Skeletal muscle satellite cell (primary cell): ENCODE measurements around the gene HAUS7.

Experiments
- H3K27me3 ChIP-seq: 2 replicates; pipeline ENCODE4 v1.7.0; 2013; ENCODE audit warnings: low read length; ENCODE audit not compliant: control insufficient read depth, insufficient read depth
- H3K36me3 ChIP-seq: 2 replicates; pipeline ENCODE4 v1.7.0; 2013; ENCODE audit warnings: mild to moderate bottlenecking, control low read depth, low read length; ENCODE audit not compliant: insufficient read depth
- H3K4me1 ChIP-seq: 2 replicates; pipeline ENCODE4 v1.7.0; 2013; ENCODE audit warnings: low read length; ENCODE audit not compliant: control insufficient read depth, insufficient read depth
- H3K4me2 ChIP-seq: 2 replicates; pipeline ENCODE4 v1.7.0; 2013; ENCODE audit warnings: mild to moderate bottlenecking, low read length
- H3K4me3 ChIP-seq: 2 replicates; pipeline ENCODE4 v1.7.0; 2013; ENCODE audit warnings: low read length
- H3K9ac ChIP-seq: 2 replicates; pipeline ENCODE4 v1.7.0; 2013; ENCODE audit warnings: mild to moderate bottlenecking, low read depth, low read length, moderate library complexity
- H3K9me3 ChIP-seq: replicated peaks from 2 replicates; pipeline ENCODE4 v1.7.0; 2013; ENCODE audit warnings: mild to moderate bottlenecking, control low read depth, low read length

The HAUS7 gene

DNA sequence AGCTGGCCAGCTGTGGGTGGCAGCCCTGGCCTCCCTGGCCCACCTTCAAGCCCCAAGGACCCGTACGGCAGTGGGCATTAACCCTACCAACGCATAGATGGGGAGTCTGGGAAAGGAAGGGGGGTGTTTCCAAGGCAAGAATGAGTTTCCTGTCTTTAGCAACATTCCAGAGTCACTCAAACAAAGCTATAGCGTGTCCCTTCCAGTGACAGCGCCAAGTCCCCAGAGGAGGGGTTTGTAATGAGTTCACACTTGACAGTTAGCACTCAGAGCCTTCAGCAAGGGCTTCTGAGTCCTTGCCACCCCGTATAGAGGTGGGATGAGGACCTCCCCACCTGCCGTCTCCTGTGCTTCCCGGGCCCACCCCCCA is 26.2 kb upstream of the HAUS7 start:
- no peaks in the 10 kb centered on the region for H3K27me3 ChIP-seq
- H3K36me3 ChIP-seq = no peaks in the 10 kb centered on the region
- no peak overlapping the region for H3K4me3 ChIP-seq
- no peak overlapping the region for H3K9ac ChIP-seq
- no peaks in the 10 kb centered on the region for H3K9me3 ChIP-seq
- peaks cover 13% of the 10 kb centered on the region for H3K4me1 ChIP-seq
- peak overlapping the region; percentile 11 for H3K4me2 ChIP-seq

DNA sequence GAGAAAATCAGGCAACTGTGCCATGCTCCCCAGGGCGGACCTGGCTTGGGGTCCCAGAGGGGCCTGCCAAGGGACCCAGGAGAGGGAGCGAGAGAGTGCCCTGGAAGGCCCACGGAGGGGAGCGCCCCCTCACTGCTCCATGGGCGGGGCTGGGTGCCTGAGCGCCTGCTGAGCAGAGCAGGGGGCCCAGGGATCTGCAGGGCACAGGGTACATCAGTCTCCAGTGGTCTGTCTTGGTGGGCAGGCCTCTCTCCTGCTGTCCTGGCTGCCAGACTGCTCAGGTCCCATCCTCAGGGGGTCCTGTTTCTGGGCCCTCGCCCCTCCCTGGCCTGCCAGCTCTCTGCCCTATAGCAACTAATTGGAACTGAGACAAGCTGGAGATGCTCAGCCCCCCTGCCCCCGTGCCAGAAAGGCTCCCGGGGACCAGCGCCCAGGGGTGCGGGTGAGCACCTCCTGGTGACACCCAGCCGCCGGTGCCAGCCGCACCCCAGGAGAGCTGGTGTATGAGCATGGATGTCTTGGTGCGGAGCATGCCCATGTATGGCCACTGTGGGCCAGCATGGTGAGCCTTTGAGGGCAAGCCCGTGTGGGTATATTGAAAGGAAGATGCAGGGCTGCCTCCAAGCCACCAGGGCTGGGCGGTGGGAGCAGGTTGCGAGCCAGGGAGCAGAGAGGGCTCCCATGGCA is 25.7 kb upstream of the HAUS7 start:
- no peaks in the 10 kb centered on the region for H3K36me3 ChIP-seq
- H3K9me3 ChIP-seq = no peaks in the 10 kb centered on the region
- no peaks in the 10 kb centered on the region for H3K27me3 ChIP-seq
- peaks cover 13% of the 10 kb centered on the region for H3K4me1 ChIP-seq
- no peak overlapping the region for H3K4me3 ChIP-seq
- H3K9ac ChIP-seq = no peak overlapping the region
- peak overlapping the region; percentile 90 for H3K4me2 ChIP-seq

DNA sequence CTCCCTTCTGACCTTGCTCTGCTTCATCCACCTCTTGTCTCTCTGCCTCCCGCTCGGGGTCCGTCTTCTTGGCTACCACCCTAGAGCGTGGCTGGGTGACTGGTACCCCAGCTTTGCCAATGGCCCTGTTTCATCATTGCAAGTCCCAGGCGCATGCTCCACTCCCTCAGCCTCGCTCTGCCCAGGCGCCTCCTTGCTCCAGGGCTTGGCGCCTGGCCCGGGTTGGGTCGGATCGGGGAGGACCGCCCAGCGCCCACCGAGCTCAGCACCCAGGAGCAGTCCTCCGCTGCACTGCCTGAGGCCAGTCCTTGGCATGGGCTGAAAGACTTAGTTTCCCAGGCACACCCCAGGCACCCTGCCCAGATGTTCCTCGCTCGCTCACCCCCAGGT is 25.0 kb upstream of the HAUS7 start:
- Histone ChIP-seq H3K4me2 (peak overlapping the region; percentile 90), H3K4me1 (peaks cover 13% of the 10 kb centered on the region), H3K4me3 (peak overlapping the region; percentile 68), H3K9ac (no peak overlapping the region), H3K9me3 (no peaks in the 10 kb centered on the region), H3K36me3 (no peaks in the 10 kb centered on the region), H3K27me3 (no peaks in the 10 kb centered on the region)

DNA sequence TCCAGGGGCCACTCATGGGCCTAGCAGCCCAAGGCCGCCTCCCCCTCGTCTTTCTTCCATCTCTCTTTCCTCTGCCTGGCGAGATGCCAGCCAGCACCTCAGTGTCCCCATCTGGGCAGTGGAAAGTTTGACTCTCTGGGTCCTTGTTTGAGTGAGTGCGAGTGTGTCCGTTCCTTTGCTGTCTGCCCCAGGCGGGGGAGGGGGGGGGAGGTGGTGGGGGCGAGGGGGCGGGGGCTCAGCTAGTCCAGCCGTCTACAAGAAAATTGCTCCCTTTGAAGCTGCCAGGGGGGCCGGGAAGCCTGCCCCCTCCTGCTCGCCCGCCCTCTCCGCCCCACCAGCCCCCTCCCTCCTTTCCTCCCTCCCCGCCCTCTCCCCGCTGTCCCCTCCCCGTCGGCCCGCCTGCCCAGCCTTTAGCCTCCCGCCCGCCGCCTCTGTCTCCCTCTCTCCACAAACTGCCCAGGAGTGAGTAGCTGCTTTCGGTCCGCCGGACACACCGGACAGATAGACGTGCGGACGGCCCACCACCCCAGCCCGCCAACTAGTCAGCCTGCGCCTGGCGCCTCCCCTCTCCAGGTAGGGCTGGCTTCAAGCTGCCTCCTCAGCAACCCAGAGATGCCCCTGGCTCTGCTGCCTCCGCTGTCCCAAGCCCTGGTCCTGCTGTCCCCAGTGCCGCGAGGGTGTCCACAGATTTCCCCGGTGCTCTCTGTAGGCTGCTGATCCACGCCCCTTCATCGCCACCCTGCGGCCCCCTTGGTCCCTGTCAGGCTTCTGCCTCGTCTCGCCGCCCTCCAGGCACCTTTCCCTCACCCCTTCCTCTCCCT is 24.4 kb upstream of the HAUS7 start, which contains the start of gene BGN:
TSS of gene BGN (plus strand) at position 440 of the 821 bp plus-strand sequence. CDS start 9,652 bp downstream, outside the sequence.
- Histone ChIP-seq H3K9ac (no peak within 1 kb of the TSS), H3K36me3 (no peaks in the 10 kb centered on the region), H3K4me1 (peaks cover 13% of the 10 kb centered on the region), H3K4me3 (peak within 1 kb of the TSS; percentile 68), H3K4me2 (peak within 1 kb of the TSS; percentile 90), H3K27me3 (no peaks in the 10 kb centered on the region), H3K9me3 (no peaks in the 10 kb centered on the region)

DNA sequence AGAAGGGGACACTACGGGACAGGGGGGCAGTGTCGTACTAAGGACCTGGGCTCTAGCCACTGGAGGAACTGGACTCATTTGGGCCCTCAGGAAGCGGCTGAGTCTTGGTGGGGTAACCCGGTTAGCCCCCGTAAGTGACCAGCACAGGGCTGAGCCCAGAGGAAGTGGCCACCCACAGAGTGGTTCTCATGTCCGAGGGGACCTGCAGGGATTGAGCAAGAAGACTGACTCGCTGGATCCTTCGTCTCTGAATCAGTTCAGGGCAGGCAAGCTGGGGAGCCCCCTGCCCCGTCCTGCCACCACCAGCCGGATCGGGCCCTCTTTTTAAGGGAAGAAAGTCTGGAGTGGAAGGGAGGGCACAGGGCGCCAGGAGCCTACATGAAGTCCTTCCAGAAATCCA is 23.7 kb upstream of the HAUS7 start:
- Histone ChIP-seq H3K9me3 (no peaks in the 10 kb centered on the region), H3K4me2 (peak overlapping the region; percentile 54), H3K9ac (no peak overlapping the region), H3K36me3 (no peaks in the 10 kb centered on the region), H3K4me3 (no peak overlapping the region), H3K4me1 (peaks cover 13% of the 10 kb centered on the region), H3K27me3 (no peaks in the 10 kb centered on the region)

DNA sequence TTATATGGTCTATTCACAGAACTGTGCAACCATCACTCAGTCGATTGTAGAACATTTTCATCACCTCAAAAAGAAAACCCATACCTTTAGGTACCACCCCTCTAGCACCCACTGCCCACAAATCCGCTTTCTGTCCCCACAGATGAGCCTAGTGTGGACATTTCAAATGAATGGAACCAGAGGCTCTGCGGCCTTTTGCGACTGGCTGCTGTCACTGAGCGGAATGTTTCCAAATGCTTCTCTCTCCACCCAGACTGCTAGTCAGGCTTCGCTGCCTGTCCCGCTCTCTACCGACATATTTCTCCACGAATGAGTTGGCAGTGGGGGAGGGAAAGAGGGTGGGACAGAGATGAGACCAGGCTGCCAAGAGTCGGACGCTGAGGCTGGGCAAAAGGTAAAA is 22.7 kb upstream of the HAUS7 start:
- Histone ChIP-seq H3K9ac (no peak overlapping the region), H3K36me3 (no peaks in the 10 kb centered on the region), H3K4me3 (no peak overlapping the region), H3K27me3 (no peaks in the 10 kb centered on the region), H3K9me3 (no peaks in the 10 kb centered on the region), H3K4me2 (no peak overlapping the region), H3K4me1 (peaks cover 19% of the 10 kb centered on the region)

DNA sequence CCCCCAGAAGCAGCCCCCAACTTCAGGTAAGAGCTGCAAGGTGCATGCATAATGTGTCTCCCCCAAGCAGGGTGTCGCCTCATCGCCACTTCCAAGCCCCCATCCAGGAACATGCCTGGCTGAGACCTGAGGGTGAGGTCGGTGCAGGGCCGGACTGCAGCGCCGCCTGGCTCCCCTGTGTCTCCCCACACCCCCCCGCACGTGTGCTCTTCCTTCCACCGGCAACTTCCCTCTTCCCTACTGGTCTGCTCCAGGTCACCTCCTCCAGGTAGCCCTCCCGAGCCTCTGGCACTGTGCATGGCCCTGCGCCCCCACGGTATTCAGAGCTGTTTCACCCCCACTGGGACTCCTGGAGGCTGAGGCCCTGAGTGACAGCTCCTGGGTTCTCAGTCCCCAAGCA is 22.2 kb upstream of the HAUS7 start:
- Histone ChIP-seq H3K9me3 (no peaks in the 10 kb centered on the region), H3K4me1 (peaks cover 24% of the 10 kb centered on the region), H3K9ac (no peak overlapping the region), H3K4me3 (no peak overlapping the region), H3K36me3 (no peaks in the 10 kb centered on the region), H3K27me3 (no peaks in the 10 kb centered on the region), H3K4me2 (no peak overlapping the region)

DNA sequence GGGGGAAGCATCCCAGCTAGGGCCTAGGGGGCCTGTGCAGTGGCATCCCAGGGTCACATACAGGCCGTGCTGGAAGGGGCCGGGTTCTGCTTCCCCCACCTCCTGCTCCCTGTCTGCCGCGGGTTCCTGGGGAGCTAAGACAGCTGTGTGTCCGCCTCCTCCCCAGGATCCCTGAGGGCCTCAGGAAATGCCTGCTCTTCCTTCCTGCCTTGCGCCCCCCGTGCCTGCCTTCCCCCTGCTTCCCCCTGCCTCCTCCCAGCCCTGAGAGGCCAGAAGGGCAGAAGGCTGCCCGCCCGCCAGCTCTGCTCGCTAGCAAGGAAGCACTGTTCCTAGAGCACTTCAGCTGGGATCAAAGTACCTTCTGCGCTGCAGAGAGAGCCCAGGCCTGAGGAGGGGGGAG is 21.5 kb upstream of the HAUS7 start:
- H3K4me3 ChIP-seq = no peak overlapping the region
- H3K36me3 ChIP-seq = no peaks in the 10 kb centered on the region
- no peaks in the 10 kb centered on the region for H3K27me3 ChIP-seq
- H3K9me3 ChIP-seq = no peaks in the 10 kb centered on the region
- H3K9ac ChIP-seq = no peak overlapping the region
- peaks cover 28% of the 10 kb centered on the region for H3K4me1 ChIP-seq
- no peak overlapping the region for H3K4me2 ChIP-seq

DNA sequence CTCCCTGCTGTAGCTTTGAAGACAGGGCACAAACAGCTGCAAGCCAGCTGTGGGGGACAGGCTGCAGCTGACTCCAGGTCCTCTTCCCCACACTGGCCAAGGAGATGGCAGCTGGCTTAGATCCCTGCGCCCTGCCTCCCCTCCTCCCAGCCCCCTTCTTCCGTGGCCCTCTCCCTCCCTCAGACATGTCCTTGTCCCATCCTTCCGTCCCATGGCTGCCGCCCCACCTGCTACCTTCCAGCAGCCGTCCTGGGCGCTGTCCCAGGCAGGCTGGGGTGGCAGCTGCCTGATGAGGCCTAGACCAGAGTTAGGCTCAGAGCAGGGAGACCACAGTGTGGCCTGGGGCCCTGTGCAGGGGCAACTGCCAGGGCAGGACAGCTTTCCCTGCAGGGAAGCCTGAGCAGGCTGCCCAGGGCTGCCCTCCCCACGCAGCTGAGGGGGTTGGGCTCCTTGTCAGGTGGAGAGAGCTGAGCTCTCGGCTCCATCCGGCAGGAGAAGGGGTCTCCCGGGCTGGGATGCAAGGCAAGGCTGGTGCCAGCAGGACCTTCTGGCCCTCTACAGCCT is 21.1 kb upstream of the HAUS7 start:
- Histone ChIP-seq H3K4me1 (peaks cover 28% of the 10 kb centered on the region), H3K36me3 (no peaks in the 10 kb centered on the region), H3K27me3 (no peaks in the 10 kb centered on the region), H3K4me2 (no peak overlapping the region), H3K4me3 (no peak overlapping the region), H3K9ac (no peak overlapping the region), H3K9me3 (no peaks in the 10 kb centered on the region)

DNA sequence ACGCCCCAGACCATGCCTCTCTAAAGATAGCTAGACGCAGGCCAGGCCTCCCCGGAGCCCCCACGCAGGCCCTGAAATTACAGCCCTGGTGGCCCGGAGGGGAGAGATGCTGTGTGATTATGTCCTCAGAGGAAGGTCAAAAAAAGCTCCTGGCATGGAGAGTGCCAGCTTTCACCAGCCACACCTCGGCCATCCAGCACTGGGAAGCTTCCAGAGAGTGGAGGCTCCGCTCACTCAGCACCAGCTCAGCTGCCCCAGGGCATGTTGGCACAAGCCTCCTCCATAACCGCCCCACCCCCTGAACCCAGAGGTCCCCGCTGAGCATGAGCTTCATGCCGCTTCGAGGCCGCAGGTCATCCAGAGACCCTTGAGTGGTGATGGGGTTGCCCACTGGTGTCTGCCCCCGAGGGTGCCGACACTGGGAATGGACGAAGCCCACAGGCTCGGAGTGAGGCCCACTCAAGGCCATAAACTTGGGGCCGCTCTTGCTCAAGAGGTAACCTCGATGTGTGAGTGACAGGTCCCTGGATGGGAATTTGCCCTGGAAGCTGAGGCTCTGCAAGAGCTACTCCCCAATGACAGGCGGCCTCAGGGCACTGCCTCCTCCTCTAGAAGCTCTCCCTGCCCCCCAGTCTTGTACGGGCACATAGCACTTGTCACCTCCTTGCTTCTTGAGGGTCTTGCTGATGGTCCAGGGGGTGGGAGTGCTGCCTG is 20.0 kb upstream of the HAUS7 start:
- no peaks in the 10 kb centered on the region for H3K9me3 ChIP-seq
- H3K4me1 ChIP-seq = peaks cover 27% of the 10 kb centered on the region
- no peak overlapping the region for H3K4me3 ChIP-seq
- H3K36me3 ChIP-seq = no peaks in the 10 kb centered on the region
- no peak overlapping the region for H3K9ac ChIP-seq
- H3K4me2 ChIP-seq = no peak overlapping the region
- H3K27me3 ChIP-seq = no peaks in the 10 kb centered on the region

DNA sequence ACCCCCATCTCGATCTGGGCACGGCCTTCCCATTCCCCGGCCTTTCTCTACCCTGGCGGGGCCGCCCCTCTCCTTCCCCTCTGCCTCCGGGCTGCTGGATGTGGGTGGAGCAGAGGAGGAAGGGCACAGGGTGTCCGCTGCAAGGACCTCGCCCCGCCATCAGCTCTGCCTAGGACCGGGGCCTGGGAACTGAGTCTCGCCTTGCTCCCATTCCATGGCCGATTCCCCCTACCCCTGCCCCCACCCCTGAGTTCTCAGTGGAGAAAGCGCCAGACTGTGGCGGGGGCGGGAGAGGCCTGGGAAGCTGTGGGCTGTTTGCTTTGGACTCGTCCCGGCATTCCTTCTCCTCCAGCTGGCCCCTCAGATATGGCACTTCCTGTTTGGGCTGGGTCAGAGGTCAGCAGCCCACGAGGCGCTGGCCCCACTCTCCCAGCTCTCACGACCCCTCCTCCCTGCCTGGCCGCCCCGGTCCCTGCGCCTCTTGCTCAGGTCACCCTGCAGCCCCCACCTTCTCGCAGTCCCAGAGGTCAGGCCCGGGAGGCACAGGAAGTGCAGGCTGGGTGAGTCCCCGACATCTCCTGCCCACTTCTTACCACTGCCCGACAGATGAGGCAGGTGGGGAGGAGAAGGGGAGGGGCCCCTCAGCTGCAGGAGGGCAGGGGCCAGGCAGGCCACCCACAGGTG is 18.0 kb upstream of the HAUS7 start:
- Histone ChIP-seq H3K4me3 (no peak overlapping the region), H3K9ac (no peak overlapping the region), H3K36me3 (no peaks in the 10 kb centered on the region), H3K4me1 (peaks cover 15% of the 10 kb centered on the region), H3K27me3 (no peaks in the 10 kb centered on the region), H3K4me2 (no peak overlapping the region), H3K9me3 (no peaks in the 10 kb centered on the region)
